TTC549 (cell line): ENCODE results near the gene SATB1.
"Not testable (repeated sequence)": the region's sequence is repeated elsewhere in the genome, so short reads cannot be mapped to it uniquely, and the experiment has no call there.

Source experiments
- FAIRE-seq: peaks from 2 replicates; lab custom pipeline; 2012; peaks lifted over from hg19 to GRCh38; lab: Jason Lieb, UNC

The SATB1 gene

GRCh38 chr3:18351823-18352744 lies 73.1 kb downstream of the SATB1 start:
- FAIRE-seq = no peak

GRCh38 chr3:18351069-18351628 lies 74.0 kb downstream of the SATB1 start:
- FAIRE-seq = no peak

- no peak for FAIRE-seq
These were observed 75.8 kb downstream of the SATB1 start for GRCh38 chr3:18349197-18349798.

- no peak for FAIRE-seq
These were observed 79.0 kb downstream of the SATB1 start for GRCh38 chr3:18346097-18346496.

GRCh38 chr3:18345015-18345367 lies 80.1 kb downstream of the SATB1 start:
- no peak for FAIRE-seq

- no peak for FAIRE-seq
These were observed 80.7 kb downstream of the SATB1 start for GRCh38 chr3:18344306-18345014.

GRCh38 chr3:18343809-18344208 lies 81.3 kb downstream of the SATB1 start:
- no peak for FAIRE-seq

- no peak for FAIRE-seq
These were observed 86.2 kb downstream of the SATB1 start for GRCh38 chr3:18338827-18339514.

GRCh38 chr3:18337231-18337630 lies 87.9 kb downstream of the SATB1 start:
- FAIRE-seq = no peak

GRCh38 chr3:18334837-18335601 lies 90.1 kb downstream of the SATB1 start:
- FAIRE-seq = no peak

GRCh38 chr3:18330772-18331441 lies 94.2 kb downstream of the SATB1 start:
- not testable (repeated sequence) for FAIRE-seq

- no peak for FAIRE-seq
These were observed 117.0 kb downstream of the SATB1 start for GRCh38 chr3:18308096-18308650.

- FAIRE-seq = no peak
These were observed 117.6 kb downstream of the SATB1 start for GRCh38 chr3:18307529-18307928.

- FAIRE-seq = no peak
These were observed 122.6 kb downstream of the SATB1 start for GRCh38 chr3:18302517-18302916.

- no peak for FAIRE-seq
These were observed 123.4 kb downstream of the SATB1 start for GRCh38 chr3:18301781-18302180.

- no peak for FAIRE-seq
These were observed 124.2 kb downstream of the SATB1 start for GRCh38 chr3:18300916-18301315.

- no peak for FAIRE-seq
These were observed 128.0 kb downstream of the SATB1 start for GRCh38 chr3:18297126-18297525.
